NOMO-1 treated with dmso at 0.1 percent for 144 hours (cell line): ENCODE measurements around the gene SMOC2.
"Not testable (repeated sequence)": the region's sequence is repeated elsewhere in the genome, so short reads cannot be mapped to it uniquely, and the experiment has no call there.

Source experiments
- DNase-seq: peaks from one replicate; lab custom pipeline; 2025; ENCODE audit not compliant: unreplicated experiment; lab: John Stamatoyannopoulos, UW

The SMOC2 gene

DNA sequence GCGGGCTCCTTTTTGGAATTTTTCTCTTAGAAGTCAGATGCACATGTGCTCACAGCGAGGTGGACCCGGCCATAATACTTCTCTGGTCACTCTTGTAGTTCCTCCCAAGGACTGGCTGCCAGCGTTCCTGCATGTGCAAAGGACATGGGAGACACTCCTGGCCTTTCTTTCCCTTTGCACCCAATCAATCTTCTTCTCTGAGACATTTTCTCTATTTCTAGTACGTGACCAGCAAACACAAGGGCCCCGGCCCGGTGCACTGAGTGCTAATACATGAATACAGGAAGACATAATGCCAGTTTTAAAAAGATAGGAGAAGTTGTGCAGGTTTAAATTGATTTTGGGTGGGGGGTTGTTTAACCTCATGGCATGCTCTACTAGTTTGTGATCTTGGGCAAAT lies 233.6 kb downstream of the SMOC2 start:
- DNase-seq: no peak

DNA sequence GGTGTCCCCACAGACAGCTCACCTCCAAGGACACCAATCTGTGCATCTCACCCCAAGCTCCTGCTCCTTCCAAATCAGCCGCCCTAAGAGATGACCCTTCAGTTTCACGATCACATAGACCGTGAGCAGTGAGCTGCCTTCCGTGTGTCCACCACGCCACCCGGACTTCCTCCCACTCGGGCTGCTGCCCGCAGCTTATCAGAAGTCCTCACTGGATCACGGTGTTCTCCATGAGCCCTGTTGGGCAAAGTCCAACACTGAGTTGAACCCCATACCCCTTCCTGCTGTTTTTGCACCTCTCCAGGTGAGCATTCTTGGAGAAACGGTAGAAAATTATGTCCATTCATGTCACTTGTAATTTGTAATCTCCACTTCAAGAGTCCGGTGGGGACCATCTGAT lies 234.4 kb downstream of the SMOC2 start:
- no peak for DNase-seq

DNA sequence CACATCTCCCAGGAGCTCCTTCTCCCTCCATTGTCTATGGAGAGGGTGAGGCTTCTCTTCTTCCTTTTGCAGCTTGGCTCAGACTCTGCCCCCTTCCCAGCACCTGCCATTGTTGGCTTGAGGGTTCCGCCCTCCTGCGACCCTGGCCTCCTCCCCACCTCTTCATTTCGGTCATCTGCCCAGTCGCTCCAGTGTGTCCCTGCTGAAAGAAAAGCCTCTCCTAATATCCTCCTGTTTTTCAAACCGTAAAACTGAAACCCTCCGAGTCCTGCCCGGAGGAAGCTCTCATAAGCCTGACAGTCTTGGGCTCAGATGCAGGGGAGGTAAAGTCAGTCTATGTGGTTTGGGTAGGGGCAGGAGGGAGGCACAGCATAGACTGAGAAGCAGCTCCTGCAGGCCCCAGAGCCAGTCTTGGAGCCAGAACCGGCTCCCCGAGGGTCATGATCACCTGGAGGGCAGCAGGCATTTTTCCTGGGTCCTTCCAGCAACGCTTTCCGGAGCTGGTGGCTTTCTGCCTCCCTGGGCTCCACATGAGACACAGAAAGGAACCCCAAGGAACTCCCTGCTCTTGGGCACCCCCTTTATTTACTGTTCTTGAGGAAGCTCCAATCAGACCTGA lies 235.1 kb downstream of the SMOC2 start:
- no peak for DNase-seq

DNA sequence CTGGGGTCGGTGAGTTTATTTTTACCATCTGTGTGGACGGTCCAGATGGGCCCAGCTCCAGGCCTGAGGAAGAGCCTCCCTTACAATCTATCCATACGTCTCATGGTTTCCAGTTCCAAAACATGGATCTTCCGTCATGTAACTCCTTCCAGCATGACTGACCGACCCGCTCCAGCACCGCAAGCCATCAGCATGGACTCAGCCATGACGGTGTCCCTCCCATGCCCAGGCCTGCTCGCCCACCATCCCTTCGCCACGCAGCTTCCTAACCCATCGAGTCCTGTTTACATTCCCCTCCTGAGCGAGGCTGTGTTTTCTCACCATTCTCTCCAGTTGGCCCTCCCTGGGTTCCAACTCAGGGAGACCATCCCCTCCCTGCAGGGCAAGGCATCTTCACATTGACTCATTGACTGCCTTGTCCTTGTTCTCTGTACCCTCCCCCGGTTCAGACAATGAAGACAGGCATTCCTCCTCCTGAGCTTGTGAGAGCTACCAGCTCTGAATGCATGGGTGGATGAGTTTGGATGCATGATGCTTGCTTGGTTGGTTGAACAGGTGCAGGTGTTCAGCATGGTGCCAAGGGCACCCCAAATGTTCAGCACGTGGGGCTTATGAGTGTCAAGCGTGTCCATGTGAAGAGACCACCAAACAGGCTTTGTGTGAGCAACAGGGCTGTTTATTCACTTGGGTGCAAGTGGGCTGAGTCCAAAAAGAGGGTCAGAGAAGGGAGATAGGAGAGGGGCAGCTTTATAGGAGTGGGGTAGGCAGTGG lies 235.8 kb downstream of the SMOC2 start:
- no peak for DNase-seq

DNA sequence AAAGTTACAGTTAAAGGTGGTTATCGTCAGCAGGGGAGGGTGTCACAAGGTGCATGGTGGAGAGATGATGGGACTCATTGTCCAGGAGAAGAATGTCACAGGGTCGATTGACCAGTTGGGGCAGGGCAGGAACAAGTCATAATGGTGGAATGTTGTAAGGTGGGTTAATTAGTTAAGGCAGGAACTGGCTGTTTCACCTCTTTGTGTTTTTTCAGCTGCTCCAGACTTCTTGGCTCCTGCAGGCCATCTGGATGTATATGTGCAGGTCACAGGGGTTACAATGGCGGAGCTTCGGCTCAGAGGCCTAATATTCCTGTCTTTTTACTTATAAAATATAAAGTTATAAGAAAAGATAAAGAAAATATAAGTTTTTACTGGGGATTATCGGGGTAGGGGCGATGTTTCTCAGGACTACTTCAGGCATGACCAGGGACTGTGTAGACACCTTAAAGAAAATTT lies 236.4 kb downstream of the SMOC2 start:
- DNase-seq: not testable (repeated sequence)

DNA sequence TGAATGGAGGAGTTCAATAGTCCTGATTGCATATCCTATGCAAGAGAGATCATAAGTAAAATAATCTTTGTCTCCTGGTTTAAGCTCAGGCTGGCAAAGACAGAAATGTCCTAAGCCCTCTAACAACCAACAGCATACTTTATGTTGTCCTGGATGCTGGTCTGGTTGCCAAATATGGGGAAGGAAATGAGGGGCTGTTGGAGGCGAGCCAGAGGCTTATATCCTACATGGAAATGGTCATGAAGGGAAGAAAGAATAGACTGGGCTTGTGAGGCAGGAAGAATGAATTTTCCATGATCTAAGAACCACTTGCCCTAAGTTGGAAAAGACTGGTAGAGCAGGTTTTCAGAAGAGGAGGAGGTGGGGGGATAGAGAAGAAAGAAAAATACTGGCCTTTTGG lies 237.1 kb downstream of the SMOC2 start:
- DNase-seq: no peak

DNA sequence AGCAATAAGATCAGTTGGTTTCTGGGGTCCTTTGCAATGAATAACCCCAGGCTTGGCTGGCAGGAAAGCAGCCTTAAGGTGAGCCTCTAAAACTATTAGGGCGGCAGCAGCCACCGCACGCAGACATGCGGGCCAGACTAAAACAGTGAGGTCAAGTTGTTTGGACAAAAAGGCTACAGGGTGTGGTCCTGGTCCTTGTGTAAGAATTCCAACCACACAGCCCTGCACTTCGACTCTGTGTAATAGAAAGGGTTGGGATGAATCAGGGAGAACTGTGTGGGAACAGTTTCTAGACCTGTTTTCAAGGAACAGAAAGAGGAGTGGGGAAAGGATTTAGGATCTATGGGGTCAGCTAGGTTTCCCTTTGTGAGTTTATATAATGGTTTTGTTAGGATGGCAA lies 237.6 kb downstream of the SMOC2 start:
- no peak for DNase-seq

DNA sequence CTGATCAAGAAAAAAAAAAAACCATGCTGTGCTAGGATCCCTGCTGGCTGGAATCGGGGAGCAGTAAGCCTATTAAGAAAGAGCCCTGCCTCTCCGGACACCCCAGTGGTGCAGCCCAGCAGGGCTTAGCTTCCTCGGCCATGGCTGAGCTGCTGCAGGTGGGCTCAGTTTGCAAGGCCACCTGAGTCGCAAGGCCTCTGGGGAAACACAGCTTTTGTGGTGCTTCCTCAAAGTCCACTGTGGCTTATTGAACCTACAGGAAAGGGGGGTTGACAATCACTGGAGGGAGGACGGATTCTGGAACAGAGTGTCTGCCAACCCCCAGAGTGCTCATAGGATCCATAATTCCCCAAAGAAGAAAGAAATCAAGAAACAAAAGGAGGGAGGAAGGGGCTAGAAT lies 240.8 kb downstream of the SMOC2 start:
- no peak for DNase-seq

DNA sequence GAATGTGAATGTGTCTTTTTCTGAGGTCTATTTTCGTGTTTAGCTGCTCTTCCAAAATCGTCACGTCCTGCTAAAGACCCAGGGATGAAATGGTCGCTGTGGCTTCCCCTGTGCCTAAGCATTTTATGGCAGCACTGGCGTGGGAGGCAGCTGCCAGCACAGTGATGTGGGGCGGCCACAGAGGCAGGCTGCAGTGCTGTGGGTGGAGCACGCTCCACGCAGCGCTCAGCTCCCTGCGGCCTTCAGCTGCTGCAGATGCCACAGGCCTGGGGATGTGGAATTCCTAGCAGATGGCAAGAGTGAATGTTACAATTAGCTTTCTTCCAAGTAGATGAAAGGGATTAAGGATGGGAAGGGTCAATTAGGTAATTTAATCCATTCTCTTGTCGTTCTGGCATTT lies 242.6 kb downstream of the SMOC2 start:
- no peak for DNase-seq

DNA sequence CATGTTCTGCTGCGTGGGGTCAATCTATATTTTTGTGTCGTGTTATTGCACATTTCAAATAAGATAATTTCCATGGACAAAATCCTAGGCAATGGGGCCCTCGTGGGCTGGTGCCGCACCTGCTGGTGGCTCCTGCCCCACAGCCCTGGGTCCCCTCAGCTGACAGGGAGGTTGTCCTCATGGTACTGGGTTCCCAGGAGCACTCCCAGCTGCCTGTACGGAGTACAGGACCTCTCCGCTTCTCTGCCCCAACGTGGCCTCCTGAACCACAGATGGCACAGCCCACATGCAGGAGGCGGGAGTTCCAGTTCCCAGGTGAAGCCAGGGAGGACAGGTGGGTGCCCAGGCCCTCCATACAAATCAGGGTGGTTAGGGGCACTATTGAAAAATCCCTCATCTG lies 243.5 kb downstream of the SMOC2 start:
- DNase-seq: no peak

DNA sequence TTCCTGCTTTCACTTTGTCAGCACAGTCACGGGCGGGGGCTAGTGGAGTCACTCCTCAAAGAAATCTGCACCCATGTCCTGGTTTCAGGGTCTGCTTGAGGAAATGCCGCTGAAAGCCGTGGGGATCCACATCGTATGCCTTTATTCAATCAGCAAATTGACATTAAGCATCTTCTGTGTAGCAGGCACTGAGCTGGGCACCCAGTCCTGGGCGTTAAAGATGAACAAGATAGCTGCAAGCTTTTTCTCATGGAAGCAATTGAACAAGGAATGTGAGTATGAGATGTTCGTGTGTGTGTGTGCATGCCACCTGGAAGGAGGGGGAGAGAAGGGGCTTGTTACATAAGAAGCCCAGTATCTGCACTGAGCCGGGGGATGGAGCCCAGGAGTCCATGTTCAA lies 243.9 kb downstream of the SMOC2 start:
- no peak for DNase-seq

DNA sequence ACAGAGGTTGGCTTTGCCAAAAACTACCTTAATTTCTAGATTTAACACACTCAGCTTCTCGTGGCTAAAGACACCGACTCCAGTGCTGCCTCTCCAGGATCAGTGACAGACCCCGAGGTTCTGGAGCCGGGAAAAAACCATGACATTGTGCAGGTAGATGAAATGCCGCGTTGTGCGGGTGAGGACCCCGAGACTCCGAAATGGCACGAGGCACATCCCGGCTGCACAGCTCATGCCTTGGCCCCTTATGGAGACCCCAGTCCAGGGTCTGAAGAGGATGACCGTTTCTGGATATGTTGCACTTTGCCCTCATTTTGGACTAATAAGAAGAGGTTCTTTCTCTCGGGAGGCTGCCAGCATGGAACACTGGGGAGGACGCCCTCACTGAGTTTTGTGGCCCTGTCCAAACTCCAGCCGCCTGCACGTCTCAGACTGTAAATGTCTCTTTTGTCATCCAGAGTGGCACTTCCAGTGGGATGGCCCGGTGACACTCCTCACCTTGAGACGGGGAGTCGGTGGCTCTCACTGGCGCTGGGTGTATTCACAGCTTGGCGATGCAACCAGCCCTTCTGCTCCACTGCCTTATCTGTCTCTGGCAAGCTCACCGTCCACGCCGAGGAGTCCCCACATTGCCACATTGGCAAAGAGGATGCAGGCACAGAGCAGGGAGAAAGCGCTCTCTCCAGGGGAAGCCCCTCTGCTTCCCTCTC lies 245.2 kb downstream of the SMOC2 start:
- no peak for DNase-seq

DNA sequence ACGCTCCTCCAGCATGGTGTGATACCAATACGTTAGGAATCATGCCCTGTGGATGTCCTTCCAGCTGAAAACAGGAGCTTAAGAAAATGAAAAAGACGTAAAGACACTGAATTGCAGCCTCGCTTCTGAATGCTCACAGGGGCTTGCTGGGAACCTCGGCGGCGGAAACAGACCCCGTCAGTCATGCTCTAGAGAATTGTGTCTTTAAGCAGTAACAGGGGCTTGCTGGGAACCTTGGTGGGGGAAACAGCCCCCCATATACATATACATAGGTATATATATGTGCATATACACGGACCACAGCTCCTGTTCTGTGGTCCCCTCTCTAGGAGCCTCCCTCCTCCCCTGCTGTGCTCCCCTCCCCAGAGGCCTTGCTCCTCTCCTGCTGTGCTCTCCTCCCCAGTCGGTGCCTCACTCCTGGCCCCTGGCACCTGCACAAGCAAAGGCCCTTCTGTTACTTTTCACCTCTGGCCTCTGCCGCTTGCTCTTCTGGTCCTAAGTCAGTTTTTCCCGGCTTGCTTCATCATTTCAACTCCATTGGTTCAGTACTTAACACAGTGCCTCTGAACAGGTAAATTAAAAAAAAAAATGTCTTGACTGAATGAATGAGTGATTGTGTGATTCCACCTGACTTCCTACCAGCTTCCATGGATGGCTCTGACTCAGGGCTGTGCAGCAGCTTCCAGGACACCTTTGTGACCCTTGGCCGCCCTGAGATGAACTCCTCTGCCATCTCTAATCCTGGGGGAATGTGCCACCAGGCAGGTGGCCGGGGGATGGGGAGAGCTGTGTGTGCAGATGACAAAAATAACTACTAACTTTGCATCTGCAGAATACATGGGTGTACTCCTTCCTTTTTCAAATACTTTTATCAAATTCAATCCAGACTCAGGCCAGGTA lies 246.1 kb downstream of the SMOC2 start:
- DNase-seq: no peak

DNA sequence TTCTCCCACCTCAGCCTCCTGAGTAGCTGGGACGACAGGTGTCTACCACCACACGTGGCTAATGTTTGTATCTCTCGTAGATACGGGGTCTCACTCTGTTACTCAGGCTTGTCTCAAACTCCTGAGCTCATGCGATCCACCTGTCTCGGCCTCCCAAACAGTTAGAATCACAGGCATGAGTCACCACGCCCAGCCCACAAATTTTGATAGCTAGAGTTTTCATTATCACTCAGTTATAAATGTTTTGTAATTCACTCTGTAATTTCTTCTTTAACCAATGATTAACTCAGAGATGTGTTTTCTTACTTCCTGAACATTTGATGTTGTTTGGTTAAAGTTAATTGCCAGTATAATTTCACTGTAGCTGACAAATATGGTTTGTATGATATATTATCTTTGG lies 249.3 kb downstream of the SMOC2 start:
- DNase-seq: no peak

DNA sequence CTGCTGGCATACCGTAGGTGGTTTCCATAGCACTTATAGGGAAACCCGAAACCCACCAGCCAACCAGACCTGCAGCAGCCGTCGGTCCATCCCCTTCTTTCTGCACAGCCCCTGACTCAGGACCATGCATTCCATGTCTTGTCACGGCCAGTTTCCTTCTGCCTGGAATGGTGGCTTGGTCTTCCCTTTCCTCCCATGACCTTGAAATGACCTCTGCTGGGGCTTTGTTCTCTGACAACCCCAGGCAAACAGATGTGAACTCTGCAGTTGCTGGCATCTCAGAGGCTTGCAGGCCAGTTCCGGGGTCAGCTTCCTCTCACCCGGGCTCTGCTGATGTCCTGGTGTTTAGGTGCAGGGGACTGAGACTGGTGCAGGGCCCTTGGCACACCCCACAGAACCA lies 250.8 kb downstream of the SMOC2 start:
- no peak for DNase-seq

DNA sequence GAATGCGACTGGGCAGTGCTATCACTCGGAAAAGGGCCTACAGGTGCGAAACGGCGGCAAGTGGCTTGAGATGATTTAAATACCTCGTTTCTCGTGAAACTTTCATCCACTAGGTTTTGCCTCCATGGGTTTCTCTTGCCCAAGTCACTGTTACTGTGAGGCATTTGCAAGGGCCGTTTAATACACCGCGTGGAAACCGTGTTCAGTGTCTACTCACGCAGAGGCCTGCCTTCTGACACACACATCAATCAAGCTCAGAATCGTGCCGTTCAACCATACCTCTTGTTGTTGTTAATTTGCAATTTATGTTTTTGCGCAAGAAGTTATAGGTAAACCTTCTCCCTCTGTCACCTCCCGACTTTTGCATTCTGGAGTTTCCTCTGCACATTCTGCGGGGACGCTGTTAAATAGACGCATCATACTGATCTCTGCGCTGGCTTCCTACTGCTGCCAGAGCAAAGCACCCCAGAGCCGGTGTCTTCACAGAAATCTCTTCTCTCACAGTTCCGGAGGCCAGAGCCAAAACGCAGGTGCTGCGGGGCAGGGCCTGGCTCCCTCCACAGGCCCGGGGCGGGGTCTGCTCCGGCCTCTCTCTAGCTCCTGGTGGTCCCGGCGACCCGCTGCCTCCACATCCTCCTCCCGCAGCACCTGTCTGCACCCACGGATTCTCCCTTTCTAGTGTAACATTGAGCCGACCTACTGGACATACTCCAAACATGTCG lies 251.4 kb downstream of the SMOC2 start:
- no peak for DNase-seq

DNA sequence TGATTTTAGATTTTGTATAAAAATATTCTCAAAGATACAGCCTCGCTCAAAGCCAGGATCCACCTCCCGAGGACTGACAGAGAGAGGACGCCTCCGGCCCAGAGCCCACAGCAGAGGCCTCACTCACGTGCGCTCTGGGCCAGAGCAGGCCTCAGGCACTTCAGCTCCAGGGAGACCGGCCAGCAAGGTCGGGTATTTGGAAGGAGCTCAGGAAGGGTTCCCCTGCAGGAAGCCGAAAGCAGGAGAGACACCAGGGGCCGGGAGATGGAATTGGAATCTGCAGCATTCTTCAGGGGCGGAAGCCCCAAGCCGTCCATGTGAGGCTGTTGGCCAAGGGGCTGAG lies 251.9 kb downstream of the SMOC2 start:
- DNase-seq: not testable (repeated sequence)

DNA sequence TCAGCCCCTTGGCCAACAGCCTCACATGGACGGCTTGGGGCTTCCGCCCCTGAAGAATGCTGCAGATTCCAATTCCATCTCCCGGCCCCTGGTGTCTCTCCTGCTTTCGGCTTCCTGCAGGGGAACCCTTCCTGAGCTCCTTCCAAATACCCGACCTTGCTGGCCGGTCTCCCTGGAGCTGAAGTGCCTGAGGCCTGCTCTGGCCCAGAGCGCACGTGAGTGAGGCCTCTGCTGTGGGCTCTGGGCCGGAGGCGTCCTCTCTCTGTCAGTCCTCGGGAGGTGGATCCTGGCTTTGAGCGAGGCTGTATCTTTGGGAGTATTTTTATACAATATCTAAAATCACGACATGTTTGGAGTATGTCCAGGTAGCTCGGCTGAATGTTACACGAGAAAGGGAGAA lies 253.8 kb downstream of the SMOC2 start:
- not testable (repeated sequence) for DNase-seq

DNA sequence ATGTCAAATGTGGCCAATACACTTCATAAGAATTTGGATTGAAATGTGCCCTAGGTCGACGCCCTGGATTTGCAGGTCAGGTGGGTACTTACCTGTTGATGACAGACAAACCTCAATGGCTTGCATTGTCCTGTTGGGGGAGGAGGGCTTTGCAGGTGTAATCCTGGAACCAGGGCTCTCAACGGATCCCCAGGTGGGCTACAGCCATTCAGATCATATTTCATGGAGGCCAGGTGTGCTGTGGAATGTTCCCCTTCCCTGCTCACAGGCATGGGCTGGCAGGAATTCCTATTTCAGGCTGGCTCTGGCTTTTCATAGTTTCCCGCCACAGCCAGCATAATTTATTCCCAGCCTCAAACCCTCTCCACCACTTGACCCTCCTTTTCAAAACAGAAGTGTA lies 254.7 kb downstream of the SMOC2 start:
- no peak for DNase-seq

DNA sequence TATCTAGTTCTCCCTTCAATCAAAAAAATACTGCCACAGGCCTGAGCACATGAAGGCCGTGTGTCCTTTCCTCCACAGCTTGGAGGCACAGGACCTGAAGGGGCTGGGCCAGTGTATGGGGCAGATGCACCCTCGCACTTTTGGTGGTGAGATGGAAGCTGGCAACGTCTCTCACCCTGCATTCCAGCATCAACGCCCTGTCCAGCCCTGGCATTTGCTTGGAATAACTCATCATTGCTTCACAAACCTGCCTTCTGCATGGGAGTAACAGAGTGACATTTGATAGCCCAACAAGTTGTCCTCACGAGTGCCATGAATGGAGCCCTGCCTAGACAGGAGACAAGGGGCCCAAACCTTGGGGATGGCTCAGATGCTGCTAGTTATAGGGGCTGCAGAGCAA lies 257.9 kb downstream of the SMOC2 start:
- no peak for DNase-seq
